Gastroesophageal sphincter (tissue), 4 donors: ENCODE measurements around the gene SLC48A1. TPM values are rescaled to one million over a fixed set of nuclear protein-coding genes. Genes with fewer than 3 reads are reported as not detected.

Experiments
- ATAC-seq: fragments of 150-250 bp; one replicate; pipeline ENCODE4 v1.9.1; 2016; ENCODE audit warnings: mild to moderate bottlenecking, moderate library complexity
- H3K27ac ChIP-seq, 4 donors: fragments of 200-600 bp; sonication (generic) in 3 of 4; 1 replicate in 3 of 4; 2 replicates in 1 of 4; pipeline ENCODE4 v1.5.1; 2016 to 2019
- H3K27me3 ChIP-seq: fragments of 200-600 bp; sonication (generic); one replicate; pipeline ENCODE4 v1.5.1; 2019
- H3K36me3 ChIP-seq, 2 donors: fragments of 200-600 bp; sonication (generic); one replicate each; pipeline ENCODE4 v1.5.1; 2019; ENCODE audit warnings: control low read depth in 1 of 2
- H3K4me1 ChIP-seq, 3 donors: fragments of 200-600 bp; sonication (generic); 1 replicate in 2 of 3; 2 replicates in 1 of 3; pipeline ENCODE4 v1.5.1; 2016 to 2019; ENCODE audit warnings: control low read depth in 2 of 3
- H3K4me3 ChIP-seq, 2 donors: fragments of 200-600 bp; sonication (generic); one replicate each; pipeline ENCODE4 v1.5.1; 2019; ENCODE audit warnings: mild to moderate bottlenecking in 1 of 2, moderate library complexity in 1 of 2
- H3K9me3 ChIP-seq, 3 donors: fragments of 200-600 bp; sonication (generic); one replicate each; pipeline ENCODE4 v1.5.1; 2017 to 2019; ENCODE audit warnings: control low read depth in 2 of 3
- EP300 ChIP-seq: sonication (generic); formaldehyde crosslinking; IDR thresholded peaks from one replicate; pipeline ENCODE4 v1.6.1; 2017; ENCODE audit warnings: antibody characterized with exemption, mild to moderate bottlenecking
- POLR2A ChIP-seq, 2 donors: fragments of 450-650 bp; IDR thresholded peaks; one replicate each; pipeline ENCODE4 v1.6.1; 2017; ENCODE audit warnings: antibody characterized with exemption in 2 of 2, mild to moderate bottlenecking in 2 of 2, moderate library complexity in 1 of 2
- POLR2AphosphoS5 ChIP-seq: sonication (generic); formaldehyde crosslinking; IDR thresholded peaks from one replicate; pipeline ENCODE4 v1.6.1; 2017; ENCODE audit warnings: antibody characterized with exemption
- WGBS, 2 donors: methylation state at CpG; one replicate each; pipeline ENCODE4 v1.1.5; 2018; ENCODE audit warnings: low coverage in 1 of 2; 5-methylcytosine and 5-hydroxymethylcytosine counted together
- total RNA-seq, 4 donors: library from RNA; depleted of rRNA; stranded (reverse); fragments of >200 nt; gene quantifications; one replicate each; pipeline ENCODE4 v1.1.0, GENCODE V29; 2016
- TF ChIP-seq, protein P1 (sequence below), 4 experiments: fragments of 200-600 bp in 2 of 4; fragments of 450-650 bp in 2 of 4; sonication (generic) in 1 of 4; IDR thresholded peaks; one replicate each; pipeline ENCODE4 v1.5.1; 2017 to 2019; ENCODE audit warnings: antibody characterized with exemption in 4 of 4, mild to moderate bottlenecking in 2 of 4, moderate library complexity in 2 of 4

SLC48A1 gene
- total RNA-seq, 4 donors from 2014 or later = 40.7 to 66.8 (median 53.3) TPM

DNA sequence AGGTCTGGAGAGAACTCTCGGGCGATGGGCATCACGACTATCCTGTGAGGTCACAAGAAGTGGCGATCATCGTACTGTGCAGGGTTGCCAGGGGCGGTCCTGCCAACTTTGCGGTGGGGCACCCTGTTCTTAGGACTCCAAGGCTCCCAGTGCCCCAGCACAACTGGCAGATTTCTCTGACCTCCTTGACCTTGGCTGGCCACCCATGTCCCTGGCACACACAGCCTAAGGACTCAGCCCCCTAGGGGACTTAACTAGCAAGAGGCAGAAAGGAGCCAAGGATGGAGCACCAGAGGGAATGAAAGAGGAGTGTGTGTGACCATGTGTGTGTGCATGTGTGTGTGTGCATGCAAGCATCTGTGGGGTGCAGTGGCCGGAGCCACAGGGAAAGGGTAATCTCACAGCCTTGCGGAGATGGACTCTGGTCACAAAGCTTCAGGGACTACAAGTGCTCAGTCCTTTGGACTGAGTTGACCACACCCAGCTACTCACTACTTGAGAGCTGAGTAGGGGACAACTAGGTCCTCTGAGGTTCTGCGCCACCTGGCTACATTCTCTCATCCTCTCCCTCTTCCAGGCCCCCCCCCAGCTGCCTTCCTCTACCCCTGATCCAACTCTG, 13.7 kb downstream of the SLC48A1 start:
- peak overlapping the region in 3 of 4 donors; percentile 65 to 79 (median 65) for H3K27ac ChIP-seq
- no peak overlapping the region for H3K4me3 ChIP-seq
- H3K27me3 ChIP-seq = no peaks in the 10 kb centered on the region
- TF ChIP-seq POLR2AphosphoS5 = no peak
- no peak for TF ChIP-seq EP300
- TF ChIP-seq POLR2A (IDR thresholded peaks at IDR 0.05) = no peak
- TF ChIP-seq, protein P1, sequence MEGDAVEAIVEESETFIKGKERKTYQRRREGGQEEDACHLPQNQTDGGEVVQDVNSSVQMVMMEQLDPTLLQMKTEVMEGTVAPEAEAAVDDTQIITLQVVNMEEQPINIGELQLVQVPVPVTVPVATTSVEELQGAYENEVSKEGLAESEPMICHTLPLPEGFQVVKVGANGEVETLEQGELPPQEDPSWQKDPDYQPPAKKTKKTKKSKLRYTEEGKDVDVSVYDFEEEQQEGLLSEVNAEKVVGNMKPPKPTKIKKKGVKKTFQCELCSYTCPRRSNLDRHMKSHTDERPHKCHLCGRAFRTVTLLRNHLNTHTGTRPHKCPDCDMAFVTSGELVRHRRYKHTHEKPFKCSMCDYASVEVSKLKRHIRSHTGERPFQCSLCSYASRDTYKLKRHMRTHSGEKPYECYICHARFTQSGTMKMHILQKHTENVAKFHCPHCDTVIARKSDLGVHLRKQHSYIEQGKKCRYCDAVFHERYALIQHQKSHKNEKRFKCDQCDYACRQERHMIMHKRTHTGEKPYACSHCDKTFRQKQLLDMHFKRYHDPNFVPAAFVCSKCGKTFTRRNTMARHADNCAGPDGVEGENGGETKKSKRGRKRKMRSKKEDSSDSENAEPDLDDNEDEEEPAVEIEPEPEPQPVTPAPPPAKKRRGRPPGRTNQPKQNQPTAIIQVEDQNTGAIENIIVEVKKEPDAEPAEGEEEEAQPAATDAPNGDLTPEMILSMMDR (IDR thresholded peaks at IDR 0.05) = no peak
- 90% methylated on average over 2 of the region's 10 CpGs; no CpG with 5 or more reads in 1 of the 2 donors for WGBS, 2 donors
- no peak for ATAC-seq
- H3K36me3 ChIP-seq = peaks cover 0 to 100% of the 10 kb centered on the region in 2 donors
- H3K4me1 ChIP-seq = peaks cover 0 to 37% (median 10%) of the 10 kb centered on the region in 3 donors
- no peaks in the 10 kb centered on the region for H3K9me3 ChIP-seq

DNA sequence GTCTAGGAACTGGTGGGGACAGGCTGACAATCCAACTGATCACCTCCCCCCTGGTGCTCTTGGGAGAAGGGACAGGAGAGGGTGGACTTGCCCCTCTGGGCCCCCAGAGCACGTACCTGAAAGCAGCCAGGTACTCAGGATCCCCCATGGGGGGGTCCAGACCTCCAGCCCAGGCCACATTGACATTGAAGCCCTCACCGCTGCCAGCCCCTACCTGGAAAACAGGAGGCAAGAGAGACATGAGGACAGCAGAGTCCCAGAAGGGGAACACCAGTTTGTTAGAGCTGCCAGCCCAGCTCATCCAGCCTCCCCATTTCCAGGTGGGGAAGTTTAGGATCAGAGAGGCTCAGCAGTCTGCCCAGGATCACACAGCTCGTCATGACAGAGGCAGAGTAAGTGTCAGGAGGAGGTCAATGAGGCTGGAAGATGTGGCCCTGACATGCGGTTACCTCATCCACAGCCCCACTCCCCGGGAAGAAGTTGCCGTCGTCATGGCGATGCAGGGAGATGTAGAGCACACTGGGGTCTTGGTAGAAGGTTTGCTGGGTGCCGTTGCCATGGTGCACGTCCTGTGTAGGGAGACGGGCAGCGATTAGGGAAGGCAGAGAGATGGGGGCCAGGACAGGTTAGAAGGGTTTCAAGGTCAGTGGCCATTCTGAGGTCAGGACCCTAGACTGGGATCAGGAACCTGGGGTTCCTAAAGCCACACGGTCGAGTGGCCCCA, 14.7 kb downstream of the SLC48A1 start:
- peak; percentile 2 for TF ChIP-seq POLR2AphosphoS5
- TF ChIP-seq, protein P1 (IDR thresholded peaks at IDR 0.05) = no peak

DNA sequence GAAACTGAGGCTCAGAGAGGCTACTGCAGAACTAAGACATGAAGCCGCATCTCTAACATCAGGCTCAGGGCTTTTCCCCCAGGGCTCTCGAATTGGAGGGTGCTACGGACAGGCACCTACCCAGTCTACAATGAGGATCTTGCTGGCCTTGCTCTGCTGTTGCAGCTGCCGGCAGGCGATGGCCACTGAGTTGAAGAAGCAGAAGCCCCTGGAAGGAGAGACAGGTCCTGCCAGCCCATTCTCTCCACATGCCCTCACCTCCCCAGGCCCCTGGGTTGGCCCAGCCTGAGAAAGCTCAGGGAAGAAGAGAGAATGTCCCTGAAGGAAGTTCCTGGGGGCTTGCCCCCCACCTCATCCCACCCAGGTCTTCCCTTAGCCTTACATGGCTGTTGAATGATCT, 16.1 kb downstream of the SLC48A1 start:
- Histone ChIP-seq H3K27me3 (no peaks in the 10 kb centered on the region), H3K9me3 (no peaks in the 10 kb centered on the region), H3K4me3 (no peak overlapping the region), H3K4me1 (peaks cover 0 to 28% (median 10%) of the 10 kb centered on the region in 3 donors), H3K36me3 (peaks cover 0 to 100% of the 10 kb centered on the region in 2 donors), H3K27ac (peak overlapping the region in 1 of 4 donors; percentile 38)
- ATAC-seq = no peak
- TF ChIP-seq EP300 = no peak
- WGBS, 2 donors = no CpG with 5 or more reads among the region's 5 CpGs

More for the DNA sequence above, 14.7 kb downstream of the SLC48A1 start:
- peaks cover 0 to 100% of the 10 kb centered on the region in 2 donors for H3K36me3 ChIP-seq
- no peak overlapping the region for H3K4me3 ChIP-seq
- 81 to 84% methylated on average over 8 to 9 of the region's 14 CpGs for WGBS, 2 donors
- no peaks in the 10 kb centered on the region for H3K27me3 ChIP-seq
- H3K27ac ChIP-seq = peak overlapping the region in 2 of 4 donors; percentile 27 to 65
- ATAC-seq = no peak
- H3K9me3 ChIP-seq = no peaks in the 10 kb centered on the region
- peaks cover 0 to 37% (median 10%) of the 10 kb centered on the region in 3 donors for H3K4me1 ChIP-seq

DNA sequence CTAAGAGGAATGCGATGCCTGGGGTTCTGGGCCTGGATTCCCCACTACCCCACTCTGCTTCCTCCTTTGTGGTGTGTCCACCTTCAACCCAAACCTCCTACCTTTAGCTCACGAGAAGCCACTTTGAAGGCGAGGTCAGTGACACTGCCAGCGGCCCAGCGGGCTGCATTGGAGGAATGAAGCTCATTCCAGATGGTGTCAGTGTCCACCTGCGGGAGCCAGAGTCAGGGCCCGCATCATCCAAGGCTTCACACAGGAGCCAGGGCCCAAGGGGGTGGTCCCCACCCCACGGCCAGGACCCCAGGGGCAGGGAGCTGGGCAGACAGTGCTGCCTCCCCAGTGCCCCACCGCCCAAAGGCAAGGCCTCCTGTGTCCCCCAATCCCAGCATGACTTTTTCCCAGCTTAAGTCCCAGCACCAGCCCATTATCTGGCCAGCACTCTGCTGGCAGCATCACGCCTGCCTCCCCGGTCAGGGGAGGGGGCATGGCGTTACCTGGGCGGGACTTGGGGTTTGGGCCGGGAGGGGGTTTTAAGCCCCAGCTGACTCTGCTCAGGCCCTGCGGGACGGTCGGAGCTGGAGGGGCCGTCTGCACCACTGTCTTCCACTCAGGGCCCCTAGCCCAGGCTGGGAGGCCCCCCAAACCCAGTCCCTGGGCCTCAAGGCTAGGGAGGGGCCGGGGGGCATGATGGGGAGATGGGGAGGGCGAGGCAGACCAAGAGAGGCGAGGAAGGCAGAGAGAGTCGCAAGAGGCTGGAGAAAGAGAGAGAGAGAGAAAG, 16.9 kb downstream of the SLC48A1 start:
- Histone ChIP-seq H3K9me3 (no peaks in the 10 kb centered on the region), H3K4me1 (peaks cover 0 to 28% (median 10%) of the 10 kb centered on the region in 3 donors), H3K36me3 (peaks cover 0 to 100% of the 10 kb centered on the region in 2 donors), H3K4me3 (no peak overlapping the region), H3K27me3 (no peaks in the 10 kb centered on the region), H3K27ac (peak overlapping the region in 2 of 4 donors; percentile 23 to 38)
- no peak for ATAC-seq
- WGBS, 2 donors = no CpG with 5 or more reads among the region's 22 CpGs
- TF ChIP-seq EP300 (no peak), POLR2AphosphoS5 (no peak), POLR2A (IDR thresholded peaks at IDR 0.05) (no peak)
- TF ChIP-seq, protein P1 (IDR thresholded peaks at IDR 0.05) = no peak

DNA sequence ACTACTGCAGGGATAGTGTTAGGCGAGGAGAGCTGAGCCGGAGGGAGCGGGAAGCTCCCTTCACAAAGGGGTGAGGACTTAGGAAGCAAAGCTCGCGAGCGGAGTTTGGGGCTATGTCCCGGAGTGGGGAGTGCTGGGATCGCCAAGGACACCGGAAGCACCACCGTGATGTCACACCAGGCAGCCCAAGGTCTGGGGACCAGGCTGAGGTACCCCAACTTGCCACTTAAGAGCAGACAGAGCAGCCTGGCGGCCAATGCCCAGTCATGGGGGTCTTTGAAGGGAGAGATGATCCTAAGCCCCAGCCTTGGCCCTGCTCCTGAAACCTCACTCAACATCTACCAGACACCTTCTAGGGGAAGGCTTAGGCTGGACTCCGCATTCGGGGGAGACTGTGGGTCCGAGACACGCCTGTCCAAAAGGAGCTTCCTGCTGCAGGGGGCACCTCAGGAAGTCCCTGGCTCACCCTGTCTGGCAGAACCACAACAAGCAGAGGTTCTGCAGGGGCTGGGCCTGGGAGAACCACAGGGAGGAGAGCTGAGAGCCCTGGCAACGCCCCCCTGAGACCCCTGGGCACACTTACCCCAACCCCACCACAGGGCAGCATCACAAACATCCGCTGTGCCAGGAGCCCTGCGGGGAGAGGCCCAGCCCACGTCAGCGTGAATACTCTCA, 17.8 kb downstream of the SLC48A1 start:
- no peak for TF ChIP-seq POLR2AphosphoS5
- TF ChIP-seq, protein P1 (IDR thresholded peaks at IDR 0.05) = no peak
- Histone ChIP-seq H3K27me3 (no peaks in the 10 kb centered on the region), H3K9me3 (no peaks in the 10 kb centered on the region), H3K4me1 (peaks cover 0 to 24% (median 10%) of the 10 kb centered on the region in 3 donors), H3K4me3 (no peak overlapping the region), H3K27ac (peak overlapping the region in 2 of 4 donors; percentile 38 to 43), H3K36me3 (peaks cover 0 to 100% of the 10 kb centered on the region in 2 donors)
- WGBS, 2 donors = 80 to 100% methylated on average over 1 of the region's 20 CpGs
- ATAC-seq = no peak
